GM13976 (cell line): ENCODE data around the gene UIMC1.

Experiments
- DNase-seq: peaks from one replicate; pipeline ENCODE4 v3.0.0; 2012; ENCODE audit warnings: low spot score
- in situ Hi-C: fragments of 300-500 bp; cut with MboI; formaldehyde crosslinking; loops from one replicate; pipeline ENCODE4 v1.12.0; 2022; ENCODE audit warnings: low sequenced_read_pairs, mixed read lengths, inconsistent platforms; ENCODE audit not compliant: unreplicated experiment
- TF ChIP-seq, protein P1 (sequence below): IDR thresholded peaks from 2 replicates; pipeline ENCODE4 v1.5.1; 2012; ENCODE audit warnings: borderline replicate concordance, mild to moderate bottlenecking; ENCODE audit not compliant: insufficient read depth; ENCODE audit errors: extremely low read depth, missing control alignments, control extremely low read depth

Gene UIMC1

DNA sequence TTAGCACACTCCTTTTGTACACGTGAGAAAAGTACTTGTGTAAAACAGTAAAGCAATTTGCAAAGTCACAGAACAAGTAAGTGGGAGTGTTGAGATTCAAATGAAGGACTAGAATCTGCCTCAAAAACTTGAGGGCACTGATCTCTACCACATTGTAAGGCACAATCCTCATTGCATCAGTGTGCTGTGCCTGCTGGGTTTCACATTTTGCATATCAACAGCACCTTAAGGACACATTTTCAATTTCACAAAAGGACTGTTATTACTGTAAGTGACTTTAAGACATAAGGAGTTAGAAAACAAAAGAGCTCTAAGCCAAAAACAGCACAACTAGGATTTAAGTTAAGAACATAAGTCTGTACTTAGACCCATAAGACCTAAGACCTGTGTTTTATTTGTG lies 62.8 kb downstream of the UIMC1 start:
- DNase-seq: no peak
- TF ChIP-seq, protein P1, sequence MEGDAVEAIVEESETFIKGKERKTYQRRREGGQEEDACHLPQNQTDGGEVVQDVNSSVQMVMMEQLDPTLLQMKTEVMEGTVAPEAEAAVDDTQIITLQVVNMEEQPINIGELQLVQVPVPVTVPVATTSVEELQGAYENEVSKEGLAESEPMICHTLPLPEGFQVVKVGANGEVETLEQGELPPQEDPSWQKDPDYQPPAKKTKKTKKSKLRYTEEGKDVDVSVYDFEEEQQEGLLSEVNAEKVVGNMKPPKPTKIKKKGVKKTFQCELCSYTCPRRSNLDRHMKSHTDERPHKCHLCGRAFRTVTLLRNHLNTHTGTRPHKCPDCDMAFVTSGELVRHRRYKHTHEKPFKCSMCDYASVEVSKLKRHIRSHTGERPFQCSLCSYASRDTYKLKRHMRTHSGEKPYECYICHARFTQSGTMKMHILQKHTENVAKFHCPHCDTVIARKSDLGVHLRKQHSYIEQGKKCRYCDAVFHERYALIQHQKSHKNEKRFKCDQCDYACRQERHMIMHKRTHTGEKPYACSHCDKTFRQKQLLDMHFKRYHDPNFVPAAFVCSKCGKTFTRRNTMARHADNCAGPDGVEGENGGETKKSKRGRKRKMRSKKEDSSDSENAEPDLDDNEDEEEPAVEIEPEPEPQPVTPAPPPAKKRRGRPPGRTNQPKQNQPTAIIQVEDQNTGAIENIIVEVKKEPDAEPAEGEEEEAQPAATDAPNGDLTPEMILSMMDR: no peak
- in situ Hi-C loops: no loop called here

DNA sequence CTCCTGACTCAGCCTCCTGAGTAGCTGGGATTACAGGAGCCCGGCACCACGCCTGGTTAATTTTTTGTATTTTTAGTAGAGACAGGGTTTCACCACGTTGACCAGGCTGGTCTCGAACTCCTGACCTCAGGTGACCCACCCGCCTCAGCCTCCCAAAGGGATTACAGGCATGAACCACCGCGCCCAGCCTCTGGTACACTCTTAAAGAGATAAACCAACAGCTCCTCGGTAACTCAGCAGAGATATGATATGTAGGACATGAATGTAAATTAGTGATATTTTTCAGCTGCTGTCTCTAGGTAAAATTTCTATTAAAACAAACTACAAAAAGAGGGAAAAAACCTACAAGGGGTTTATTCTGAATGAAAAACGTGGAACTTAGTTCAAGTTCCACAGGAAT lies 64.6 kb downstream of the UIMC1 start:
- DNase-seq: no peak
- TF ChIP-seq, protein P1: no peak
- in situ Hi-C loops: no loop called here

DNA sequence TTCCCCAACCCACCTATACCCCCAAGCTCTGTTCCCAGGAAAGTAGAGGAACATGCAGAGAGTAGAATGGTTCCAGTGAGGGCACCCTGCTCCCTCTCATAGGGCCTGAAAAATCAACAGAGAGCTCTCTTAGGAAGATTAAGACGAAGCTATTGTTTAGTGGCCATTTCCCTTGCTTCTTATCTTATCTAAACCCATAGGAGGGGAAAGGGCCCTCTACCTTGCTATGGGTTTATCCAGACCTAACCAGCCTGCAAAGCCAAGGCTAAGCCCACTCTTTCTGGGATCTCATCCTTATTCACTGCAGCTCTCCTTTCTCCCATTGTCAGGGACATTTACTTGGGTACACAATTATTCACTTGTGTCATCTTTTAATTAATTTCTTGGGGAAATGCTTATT lies 68.1 kb downstream of the UIMC1 start:
- DNase-seq: no peak
- TF ChIP-seq, protein P1: no peak
- in situ Hi-C loops: no loop called here

DNA sequence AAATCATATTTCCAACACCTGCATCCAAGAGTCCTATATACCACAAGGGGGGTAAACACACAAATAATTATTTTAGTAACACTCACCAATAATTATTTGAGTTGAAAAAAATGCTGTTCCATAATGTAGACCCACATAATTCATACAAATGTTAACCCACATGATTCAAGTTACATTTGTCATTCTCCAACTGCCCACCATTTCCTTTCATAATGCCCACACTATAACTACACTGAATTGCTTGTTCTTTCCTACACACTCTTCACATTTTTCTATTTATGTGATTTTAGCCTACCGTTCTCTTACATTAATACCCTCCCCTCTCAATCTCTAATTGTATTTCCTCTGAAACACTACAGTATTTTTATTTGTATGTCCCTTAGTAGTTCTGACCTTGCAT lies 71.6 kb downstream of the UIMC1 start:
- in situ Hi-C loops: no loop called here
- no peak for DNase-seq

DNA sequence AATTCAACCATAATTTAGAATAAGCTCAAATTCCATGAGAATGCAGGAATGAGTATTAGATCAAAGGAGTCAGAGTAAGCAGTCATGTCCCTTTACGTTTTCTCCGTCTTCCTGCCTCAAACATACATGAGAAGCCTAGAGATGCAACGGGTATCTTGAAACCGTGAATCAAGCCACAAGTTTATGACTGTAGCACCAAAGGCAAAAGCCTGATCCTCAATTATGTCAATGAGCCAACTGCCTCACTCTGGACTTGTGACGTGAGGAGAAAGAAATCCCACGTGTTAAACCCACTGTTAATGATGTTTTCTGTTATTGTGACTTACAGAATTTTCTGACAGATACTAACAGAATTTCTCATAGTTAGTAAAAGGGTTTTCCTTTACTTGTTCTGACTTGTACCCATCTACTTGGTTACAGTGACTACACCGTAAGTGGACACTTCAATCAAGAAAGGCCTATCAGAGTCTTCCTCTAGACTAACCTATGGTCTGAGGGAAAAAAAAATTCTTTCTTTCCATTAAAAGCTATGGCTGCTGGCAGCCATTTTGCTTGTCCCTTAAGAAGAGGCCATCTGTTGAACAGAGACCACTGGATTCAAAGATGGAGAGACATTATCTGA lies 72.2 kb downstream of the UIMC1 start:
- TF ChIP-seq, protein P1: no peak
- DNase-seq: no peak
- in situ Hi-C loops: no loop called here

More for the DNA sequence above, 71.6 kb downstream of the UIMC1 start:
- TF ChIP-seq, protein P1: no peak

DNA sequence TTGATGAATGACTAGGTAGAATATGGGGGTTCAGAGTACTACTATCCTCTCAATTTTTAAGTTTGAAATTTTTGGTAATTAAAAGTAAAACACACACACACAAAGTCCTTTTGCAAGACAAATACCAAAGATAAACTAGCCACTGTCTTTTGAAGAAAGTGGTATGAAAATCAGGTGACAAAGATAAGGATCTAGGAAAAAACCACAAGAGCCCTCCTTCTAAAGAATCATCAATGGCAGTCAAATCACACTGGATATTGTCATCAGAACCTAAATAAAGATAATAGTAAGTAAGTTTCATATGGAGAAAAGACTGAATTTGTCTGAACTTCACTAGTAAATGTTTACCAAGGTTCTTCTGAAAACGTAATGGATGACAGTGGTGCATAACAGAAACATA lies 76.9 kb downstream of the UIMC1 start:
- in situ Hi-C loops: no loop called here
- TF ChIP-seq, protein P1: no peak
- DNase-seq: no peak
